GM18907 (cell line): ENCODE data around the gene UPF3A.
A peak's percentile ranks its signal among the peaks of the same experiment; 100 is the strongest.

Experiments
- ATAC-seq: cut with Tn5 transposase; IDR thresholded peaks from one replicate; pipeline ENCODE4 v1.9.1; 2021; ENCODE audit warnings: mild to moderate bottlenecking, moderate library complexity; ENCODE audit not compliant: unreplicated experiment

UPF3A gene

GRCh38 chr13:114299604-114300305 lies 18.4 kb downstream of the UPF3A start:
- ATAC-seq: no peak

- ATAC-seq: no peak
These were observed 22.4 kb downstream of the UPF3A start for GRCh38 chr13:114303700-114304327.

GRCh38 chr13:114304346-114305034 lies 23.1 kb downstream of the UPF3A start:
- ATAC-seq: no peak

DNA sequence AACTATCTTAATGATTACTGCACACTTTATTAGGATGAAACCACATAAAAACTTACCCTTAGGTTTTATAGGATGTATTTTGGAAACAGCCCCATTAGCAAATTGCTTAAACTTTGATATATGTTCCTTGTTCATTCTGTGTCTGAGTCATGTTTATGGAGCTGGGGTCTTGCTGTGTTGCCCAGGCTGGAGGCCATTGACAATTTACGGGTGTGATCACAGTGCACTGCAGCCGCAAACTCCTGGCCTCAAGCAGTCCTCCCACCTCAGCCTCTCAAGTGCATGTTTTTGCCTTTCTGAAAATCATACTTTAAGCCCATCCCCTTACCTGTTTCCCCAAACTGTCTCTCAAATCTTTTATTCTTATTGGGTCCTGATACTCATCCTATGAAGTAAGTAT lies 27.7 kb downstream of the UPF3A start:
- no peak for ATAC-seq

DNA sequence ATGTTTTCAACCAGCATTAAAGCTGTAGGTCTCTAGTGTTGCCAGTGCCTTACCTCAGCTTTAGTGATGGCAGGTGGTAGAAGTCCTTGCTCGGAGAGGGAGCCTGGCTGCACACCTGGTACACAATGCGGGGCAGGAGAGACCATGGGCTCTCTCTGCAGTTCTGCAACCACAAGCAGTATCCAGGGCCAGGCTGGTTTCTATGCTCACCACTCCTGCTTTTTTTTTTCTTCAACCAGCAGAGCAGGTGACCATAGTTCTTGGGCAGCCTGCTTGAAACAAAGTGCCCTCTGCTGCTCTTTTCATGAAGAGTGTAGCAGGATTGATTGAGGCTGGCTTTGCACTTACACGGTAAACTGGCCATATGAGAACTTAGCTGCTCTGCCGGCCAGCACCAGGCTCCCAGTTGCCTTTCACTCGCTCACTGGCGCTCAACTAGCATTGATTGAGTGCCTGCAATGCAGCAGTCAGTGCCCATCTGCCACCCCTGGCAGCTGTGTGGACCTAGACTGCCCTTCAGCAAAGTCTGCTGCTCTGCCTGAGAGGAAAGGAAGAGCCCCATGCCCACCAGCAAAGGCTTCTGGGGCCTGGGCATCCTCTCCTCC lies 28.5 kb downstream of the UPF3A start:
- ATAC-seq: no peak

DNA sequence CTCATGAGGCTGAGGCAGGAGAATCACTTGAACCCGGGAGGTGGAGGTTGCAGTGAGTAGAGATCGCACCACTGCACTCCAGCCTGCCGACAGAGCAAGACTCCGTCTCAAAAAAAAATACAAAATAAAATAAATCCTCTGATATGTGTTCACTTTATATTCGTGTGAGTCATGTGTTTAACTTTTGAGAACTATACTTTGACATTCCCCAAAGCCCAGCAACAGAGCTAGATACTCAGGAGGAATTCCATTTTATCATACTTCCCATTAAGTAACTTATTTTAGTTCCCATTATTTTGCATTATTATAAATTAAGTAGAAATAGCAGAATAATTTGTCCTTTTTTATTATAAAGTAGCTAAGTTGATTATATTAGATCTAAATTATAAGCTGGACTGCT lies 29.6 kb downstream of the UPF3A start:
- ATAC-seq: no peak

GRCh38 chr13:114311387-114311786 lies 30.0 kb downstream of the UPF3A start:
- ATAC-seq: no peak

DNA sequence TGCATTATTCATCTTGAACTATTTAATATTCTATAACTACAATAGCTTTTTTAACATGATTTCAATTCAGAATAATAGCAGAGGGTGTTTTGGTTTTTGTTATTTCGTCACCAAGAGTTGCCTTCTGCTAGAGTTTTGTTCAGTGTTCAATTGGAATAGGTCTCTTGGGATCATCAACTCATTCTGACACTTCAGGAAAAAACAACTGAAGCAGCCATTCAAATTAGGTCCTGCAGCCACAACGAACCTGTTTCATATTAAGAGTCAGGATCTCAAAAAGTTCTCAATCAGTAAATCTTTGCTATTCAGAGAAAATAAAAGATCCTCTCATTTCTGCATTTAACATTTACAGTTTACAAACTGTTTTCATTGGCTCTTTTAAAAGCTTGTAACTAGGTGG lies 30.5 kb downstream of the UPF3A start:
- no peak for ATAC-seq

- peak; percentile 33 for ATAC-seq
These were observed 31.9 kb downstream of the UPF3A start for GRCh38 chr13:114313061-114313860.

- ATAC-seq: peak; percentile 84
These were observed 32.9 kb downstream of the UPF3A start, which contains the start of gene CHAMP1 for GRCh38 chr13:114314074-114314912. TSS of gene CHAMP1 (plus strand) at chr13:114314503. CDS start at chr13:114323843, 9,340 bp downstream.

DNA sequence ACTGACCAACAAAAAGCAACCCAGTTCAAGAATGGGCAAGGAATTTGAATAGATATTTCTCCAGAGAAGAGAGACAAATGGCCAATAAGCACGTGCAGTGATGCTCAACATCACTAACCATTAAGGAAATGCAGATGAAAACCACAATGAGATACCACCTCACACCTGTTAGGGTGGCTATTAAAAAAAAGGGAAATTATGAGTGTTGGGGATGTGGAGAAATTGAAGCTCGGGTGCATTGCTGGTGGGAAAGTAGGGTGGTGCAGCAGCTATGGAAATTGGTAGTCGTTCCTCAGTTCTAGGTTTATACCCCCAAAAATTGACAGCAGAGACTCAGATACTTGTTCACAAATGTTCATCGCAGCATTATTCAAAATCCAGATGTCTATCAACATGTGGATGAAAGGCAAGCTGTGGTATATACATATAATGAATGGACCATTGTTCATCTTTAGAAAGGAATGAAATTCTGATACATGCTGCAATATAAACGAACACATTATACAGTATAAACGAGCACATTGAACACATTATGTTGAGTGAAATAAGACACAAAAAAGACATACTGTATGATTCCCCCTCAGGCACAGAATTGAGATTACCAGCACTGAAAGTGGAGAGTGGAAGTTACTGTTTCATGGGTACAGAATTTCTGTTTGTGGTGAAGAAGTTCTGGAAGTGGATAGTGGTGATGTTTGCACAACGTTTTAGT lies 33.8 kb downstream of the UPF3A start:
- ATAC-seq: peak; percentile 17

- no peak for ATAC-seq
These were observed 37.2 kb downstream of the UPF3A start for GRCh38 chr13:114318624-114319023.

GRCh38 chr13:114319441-114319913 lies 38.1 kb downstream of the UPF3A start:
- no peak for ATAC-seq

DNA sequence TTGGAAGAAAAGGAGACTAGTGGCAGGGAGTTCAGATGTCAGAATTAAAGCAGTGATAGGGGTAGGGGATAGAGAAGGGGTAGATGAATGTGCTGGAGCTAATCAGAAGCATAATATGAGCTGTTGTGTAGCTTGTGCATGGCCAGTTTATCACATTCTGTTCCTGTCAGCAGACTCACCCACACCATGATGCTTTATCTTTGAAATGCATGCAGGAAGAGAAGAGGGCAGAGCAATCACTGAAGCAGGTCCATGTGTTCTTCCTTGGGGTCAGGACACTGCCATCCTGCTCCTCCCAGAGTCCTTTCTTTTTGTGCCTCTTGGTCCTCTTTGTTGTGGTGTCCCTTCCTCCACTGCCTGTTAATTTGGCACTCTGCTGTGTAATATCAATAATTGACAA lies 38.7 kb downstream of the UPF3A start:
- no peak for ATAC-seq

DNA sequence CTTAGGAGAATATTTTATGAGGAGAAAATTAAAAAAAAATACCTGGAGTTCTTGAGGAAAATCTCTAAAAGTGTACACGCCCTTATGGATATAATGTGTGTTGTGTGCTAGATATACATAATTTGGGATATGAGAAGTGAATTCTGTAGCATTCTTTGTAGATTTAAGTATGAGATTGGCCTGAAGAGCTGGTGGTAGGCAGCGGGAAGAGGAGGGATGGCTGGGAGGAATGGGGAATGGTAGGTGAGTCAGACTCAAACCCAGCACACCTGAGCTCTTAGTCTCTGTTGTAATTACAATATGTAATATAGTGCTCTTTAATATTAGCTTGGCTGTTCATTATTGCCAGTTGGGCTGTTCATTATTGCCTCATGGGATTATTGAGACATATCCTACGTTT lies 39.9 kb downstream of the UPF3A start:
- ATAC-seq: no peak

DNA sequence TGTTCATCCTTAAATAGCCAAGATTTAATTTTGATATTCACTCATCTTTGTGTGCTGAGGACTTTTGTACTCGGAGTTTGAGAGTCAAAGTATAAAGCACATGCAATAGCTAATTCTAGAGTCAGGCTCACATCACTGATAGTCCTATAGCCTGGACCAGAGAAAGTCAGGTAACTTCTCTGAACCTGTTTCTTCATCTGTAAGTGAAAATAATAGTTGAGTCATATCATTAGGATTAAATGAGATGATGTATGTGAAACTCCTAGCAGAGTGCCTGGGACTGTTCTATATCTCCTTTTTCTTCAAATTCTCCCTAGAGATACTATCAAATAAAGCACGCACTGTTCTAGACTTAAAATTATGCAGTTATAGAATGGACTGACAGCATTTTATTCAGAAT lies 41.9 kb downstream of the UPF3A start:
- ATAC-seq: no peak

DNA sequence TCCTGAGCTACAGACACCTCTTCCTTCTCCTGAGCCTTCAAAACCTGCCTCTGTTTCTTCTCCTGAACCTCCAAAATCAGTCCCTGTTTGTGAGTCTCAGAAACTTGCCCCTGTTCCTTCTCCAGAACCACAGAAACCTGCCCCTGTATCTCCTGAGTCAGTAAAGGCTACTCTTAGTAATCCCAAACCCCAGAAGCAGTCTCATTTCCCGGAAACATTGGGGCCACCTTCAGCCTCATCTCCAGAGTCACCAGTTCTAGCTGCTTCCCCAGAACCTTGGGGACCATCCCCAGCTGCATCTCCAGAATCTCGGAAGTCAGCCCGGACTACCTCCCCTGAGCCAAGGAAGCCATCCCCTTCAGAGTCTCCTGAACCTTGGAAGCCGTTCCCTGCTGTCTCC lies 42.9 kb downstream of the UPF3A start:
- ATAC-seq: no peak

GRCh38 chr13:114325729-114326128 lies 44.3 kb downstream of the UPF3A start:
- ATAC-seq: no peak

DNA sequence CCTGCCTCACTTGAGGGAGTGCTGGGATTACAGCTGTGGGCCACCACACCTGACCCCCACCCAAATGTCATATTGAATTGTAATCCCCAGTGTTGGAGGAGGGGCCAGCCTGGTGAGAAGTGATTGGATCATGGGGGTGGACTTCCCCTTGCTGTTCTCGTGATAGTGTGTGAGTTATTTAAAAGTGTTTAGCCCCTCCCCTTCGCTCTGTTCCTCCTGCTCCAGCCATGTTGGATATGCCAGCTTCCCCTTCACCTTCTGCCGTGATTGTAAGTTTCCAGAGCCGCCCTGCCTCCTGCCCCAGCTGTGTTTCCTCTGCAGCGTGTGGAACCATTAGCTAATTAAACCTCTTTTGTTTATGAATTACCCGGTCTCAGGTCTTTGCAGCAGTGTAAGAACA lies 46.6 kb downstream of the UPF3A start:
- ATAC-seq: no peak
